Measurements from ENCODE around the gene NRN1. TPM values are rescaled to one million over a fixed set of nuclear protein-coding genes. Genes with fewer than 3 reads are reported as not detected.

The NRN1 gene
- total RNA-seq, 3 donors from 2014 or later, result 2.7 to 10.6 (median 3.6) TPM

DNA sequence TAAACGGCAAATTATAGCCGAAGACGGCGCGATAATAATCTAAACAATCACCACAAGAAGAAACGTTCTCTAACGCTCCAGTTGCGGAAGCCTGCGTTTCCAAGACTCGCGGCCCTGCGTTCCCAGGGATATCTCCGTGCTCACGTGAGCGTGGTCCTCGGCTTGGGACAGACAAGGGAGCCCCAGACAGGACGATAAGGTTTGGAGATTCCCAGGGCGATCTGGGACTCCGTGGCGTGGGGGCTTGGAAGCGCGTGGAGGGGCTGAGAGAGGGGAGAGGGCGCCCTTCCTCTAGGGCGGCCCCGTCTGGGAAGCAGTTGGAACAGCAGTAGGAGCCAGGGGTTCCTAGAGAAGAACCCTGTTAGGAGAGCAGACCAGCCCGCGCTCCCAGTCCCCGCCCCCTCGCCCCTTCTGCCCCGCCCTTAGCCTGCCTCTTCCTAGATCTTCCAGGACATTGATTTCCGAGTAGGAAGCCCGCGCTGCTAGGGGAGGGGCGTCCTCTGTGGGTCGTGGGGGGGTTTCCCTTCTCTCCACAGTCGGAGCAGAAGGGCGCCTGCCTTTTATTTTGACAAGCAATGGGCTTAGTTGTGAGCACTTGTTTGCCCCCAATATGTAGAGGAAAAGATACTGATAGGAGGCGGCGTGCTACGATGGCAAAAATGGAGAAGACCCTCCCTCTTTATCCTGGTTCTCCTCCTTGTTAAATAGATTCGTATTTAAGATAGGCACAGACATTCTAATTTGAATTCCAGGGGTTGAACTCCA is 10.6 kb downstream of the NRN1 start:
- TF ChIP-seq, protein P1, sequence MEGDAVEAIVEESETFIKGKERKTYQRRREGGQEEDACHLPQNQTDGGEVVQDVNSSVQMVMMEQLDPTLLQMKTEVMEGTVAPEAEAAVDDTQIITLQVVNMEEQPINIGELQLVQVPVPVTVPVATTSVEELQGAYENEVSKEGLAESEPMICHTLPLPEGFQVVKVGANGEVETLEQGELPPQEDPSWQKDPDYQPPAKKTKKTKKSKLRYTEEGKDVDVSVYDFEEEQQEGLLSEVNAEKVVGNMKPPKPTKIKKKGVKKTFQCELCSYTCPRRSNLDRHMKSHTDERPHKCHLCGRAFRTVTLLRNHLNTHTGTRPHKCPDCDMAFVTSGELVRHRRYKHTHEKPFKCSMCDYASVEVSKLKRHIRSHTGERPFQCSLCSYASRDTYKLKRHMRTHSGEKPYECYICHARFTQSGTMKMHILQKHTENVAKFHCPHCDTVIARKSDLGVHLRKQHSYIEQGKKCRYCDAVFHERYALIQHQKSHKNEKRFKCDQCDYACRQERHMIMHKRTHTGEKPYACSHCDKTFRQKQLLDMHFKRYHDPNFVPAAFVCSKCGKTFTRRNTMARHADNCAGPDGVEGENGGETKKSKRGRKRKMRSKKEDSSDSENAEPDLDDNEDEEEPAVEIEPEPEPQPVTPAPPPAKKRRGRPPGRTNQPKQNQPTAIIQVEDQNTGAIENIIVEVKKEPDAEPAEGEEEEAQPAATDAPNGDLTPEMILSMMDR (IDR thresholded peaks at IDR 0.05), result no peak
- intact Hi-C loops (cut with DNase I, micrococcal nuclease), result no loop called here
- ATAC-seq (peak; percentile 70), DNase-seq (peak in 2 of 3 donors; percentile 64 to 65)
- Histone ChIP-seq H3K4me3 (no peak overlapping the region), H3K4me1 (ENCODE audit: low read depth) (peaks cover 28% of the 10 kb centered on the region), H3K9me3 (no peaks in the 10 kb centered on the region), H3K36me3 (ENCODE audit: low read depth) (no peaks in the 10 kb centered on the region)

DNA sequence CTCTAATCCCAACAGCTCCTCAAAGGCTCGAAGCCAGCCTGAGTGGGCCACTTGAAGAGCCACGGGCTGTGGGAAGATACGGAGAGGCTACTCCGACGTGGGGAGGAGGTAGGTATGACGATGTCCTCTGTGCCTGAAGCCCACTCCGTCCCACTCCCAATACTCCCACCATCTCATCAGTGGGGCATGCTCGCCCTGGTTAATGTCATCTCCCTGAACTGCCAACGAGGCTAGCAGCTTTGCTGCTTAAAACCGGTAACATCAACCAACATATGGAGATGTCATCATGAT is 11.1 kb downstream of the NRN1 start:
- H3K9me3 ChIP-seq, result no peaks in the 10 kb centered on the region
- no peaks in the 10 kb centered on the region for H3K36me3 ChIP-seq (ENCODE audit: low read depth)
- no peak overlapping the region for H3K4me3 ChIP-seq
- TF ChIP-seq, protein P1 (IDR thresholded peaks at IDR 0.05), result no peak
- intact Hi-C loops (cut with DNase I, micrococcal nuclease), result no loop called here
- DNase-seq (no peak), ATAC-seq (no peak)
- H3K4me1 ChIP-seq (ENCODE audit: low read depth), result peaks cover 28% of the 10 kb centered on the region

DNA sequence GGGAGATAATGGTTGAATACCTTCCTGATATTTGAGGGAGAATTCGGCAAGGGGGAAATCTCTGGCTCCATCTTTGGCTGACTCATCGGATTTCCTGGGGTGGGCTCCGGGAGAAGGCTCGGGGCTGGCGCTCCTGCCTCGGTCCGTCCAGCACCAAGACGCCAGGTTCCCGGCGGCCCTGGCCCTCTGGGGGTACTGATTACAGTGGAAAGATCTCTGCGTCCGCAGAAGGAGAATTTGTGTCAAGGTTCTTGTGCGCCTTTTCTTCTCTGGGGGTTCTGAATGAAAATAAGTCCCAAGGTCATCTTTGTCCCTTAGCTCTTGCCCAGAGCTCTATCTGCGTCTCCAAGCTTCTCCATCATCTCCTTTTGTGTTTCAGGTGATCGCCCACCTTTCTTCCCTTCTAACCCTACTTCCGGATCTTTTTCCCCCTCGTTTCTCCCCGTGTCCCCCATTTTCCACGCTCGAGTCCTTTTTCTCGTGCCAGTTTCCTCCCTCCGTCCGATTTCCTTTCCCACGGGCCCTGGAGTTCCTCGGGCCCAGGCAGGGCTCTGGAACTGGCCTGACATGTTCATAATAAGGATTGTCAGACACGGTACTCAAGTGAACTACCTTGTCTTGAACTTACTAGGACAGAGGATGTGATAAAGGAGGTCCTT is 11.6 kb downstream of the NRN1 start:
- DNase-seq (no peak), ATAC-seq (no peak)
- intact Hi-C loops (cut with DNase I, micrococcal nuclease), result no loop called here
- Histone ChIP-seq H3K36me3 (ENCODE audit: low read depth) (no peaks in the 10 kb centered on the region), H3K4me1 (ENCODE audit: low read depth) (peaks cover 28% of the 10 kb centered on the region), H3K9me3 (no peaks in the 10 kb centered on the region), H3K4me3 (no peak overlapping the region)
- TF ChIP-seq, protein P1 (IDR thresholded peaks at IDR 0.05), result no peak

DNA sequence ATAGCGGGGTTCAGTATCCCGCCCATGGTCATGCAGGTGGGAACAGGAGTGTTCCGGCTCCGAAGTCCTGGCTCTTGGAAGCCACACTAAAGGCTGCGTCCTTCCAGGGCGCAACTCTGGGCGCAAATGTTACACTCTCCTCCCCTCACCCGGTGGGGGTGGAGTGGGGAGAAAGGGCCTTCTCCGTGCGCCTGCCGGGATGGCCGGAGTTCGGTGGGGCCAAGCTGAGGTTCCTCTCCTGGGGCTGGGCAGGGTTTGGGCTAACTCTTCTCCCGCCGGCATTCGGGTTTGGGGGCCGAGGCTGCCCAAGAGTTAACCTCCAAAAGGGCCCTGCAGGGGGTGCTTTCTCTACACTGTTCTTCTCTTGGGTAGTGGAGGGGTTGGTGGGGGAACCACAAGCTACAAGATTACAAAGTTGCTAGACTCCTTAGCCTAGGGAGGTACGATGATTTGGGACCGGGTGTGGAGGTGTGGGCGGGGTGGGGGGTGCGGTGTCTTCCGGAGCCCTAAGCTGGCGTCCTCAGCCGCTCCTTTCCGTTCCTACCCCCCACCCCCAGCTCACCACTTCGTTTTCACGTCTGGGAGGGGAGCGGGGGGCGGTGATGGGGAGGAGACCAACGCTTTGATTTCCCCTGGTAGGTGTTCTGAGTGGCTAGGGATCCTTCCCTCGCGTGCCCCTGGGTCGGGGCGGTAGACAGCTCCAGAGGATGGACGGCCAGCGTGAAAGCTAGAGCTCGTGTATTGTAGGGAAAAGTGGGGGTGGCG is 12.3 kb downstream of the NRN1 start:
- intact Hi-C loops (cut with DNase I, micrococcal nuclease), result no loop called here
- Histone ChIP-seq H3K36me3 (ENCODE audit: low read depth) (no peaks in the 10 kb centered on the region), H3K4me1 (ENCODE audit: low read depth) (peaks cover 28% of the 10 kb centered on the region), H3K4me3 (no peak overlapping the region), H3K9me3 (no peaks in the 10 kb centered on the region)
- ATAC-seq (no peak), DNase-seq (no peak)
- TF ChIP-seq, protein P1 (IDR thresholded peaks at IDR 0.05), result no peak

DNA sequence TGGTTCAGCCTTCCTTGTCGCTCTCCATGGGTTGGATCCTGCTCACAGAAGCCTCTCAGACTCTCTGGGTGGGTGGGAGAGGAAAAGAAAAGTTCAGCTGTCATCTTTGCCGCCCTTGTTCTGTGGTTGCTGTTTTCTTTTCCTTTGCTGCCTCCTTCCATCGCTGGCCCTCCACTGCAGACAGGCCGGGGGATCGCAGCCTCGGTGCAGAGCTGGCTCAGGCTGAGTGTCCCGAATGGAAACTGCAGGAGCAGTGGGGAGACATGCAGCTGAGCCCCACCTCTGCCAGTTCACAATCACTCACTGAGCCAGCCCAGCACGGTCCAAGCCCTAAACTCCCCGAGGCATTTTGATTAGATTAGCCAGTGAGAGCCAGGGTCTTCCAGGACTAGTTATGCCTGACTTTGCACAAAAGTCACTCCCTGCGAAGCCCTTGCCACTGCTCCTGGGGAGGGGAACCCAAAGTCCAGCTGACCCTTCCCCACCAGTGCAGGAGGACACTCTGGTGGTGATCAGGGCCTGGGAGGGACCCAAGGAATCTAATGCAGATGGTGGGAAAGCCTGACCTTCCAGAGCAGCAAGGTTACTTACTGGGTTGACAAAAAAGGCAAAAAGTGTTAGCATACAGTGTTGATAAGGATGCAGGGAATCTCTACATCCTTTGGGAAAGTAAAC is 14.0 kb downstream of the NRN1 start:
- no peak for DNase-seq
- Histone ChIP-seq H3K9me3 (no peaks in the 10 kb centered on the region), H3K4me1 (ENCODE audit: low read depth) (peaks cover 21% of the 10 kb centered on the region), H3K4me3 (no peak overlapping the region), H3K36me3 (ENCODE audit: low read depth) (no peaks in the 10 kb centered on the region)
- ATAC-seq, result no peak
- TF ChIP-seq, protein P1 (IDR thresholded peaks at IDR 0.05), result no peak
- intact Hi-C loops (cut with DNase I, micrococcal nuclease), result no loop called here

Data from mucosa of descending colon (tissue), 3 donors.